ENCODE results near the gene FMNL2. TPM values are rescaled to one million over a fixed set of nuclear protein-coding genes. Genes with fewer than 3 reads are reported as not detected.

The FMNL2 gene
- total and polyA plus RNA-seq, 8 donors, result 7.8 to 100.0 (median 36.5) TPM

GRCh38 chr2:152326710-152327109 is 8.3 kb upstream of the FMNL2 start:
- Histone ChIP-seq H3K4me3 (no peak overlapping the region), H3K36me3 (no peaks in the 10 kb centered on the region), H3K4me1 (no peaks in the 10 kb centered on the region), H3K27ac (no peak overlapping the region), H3K9me3 (no peaks in the 10 kb centered on the region), H3K27me3 (no peaks in the 10 kb centered on the region)
- TF ChIP-seq EP300 (IDR thresholded peaks at IDR 0.05) (no peak), CTCF (IDR thresholded peaks at IDR 0.05) (no peak), POLR2AphosphoS5 (IDR thresholded peaks at IDR 0.05) (no peak), POLR2A (IDR thresholded peaks at IDR 0.05) (no peak)
- WGBS, 5 donors, result 95 to 100% (median 98%) methylated on average over 3 of the region's 3 CpGs
- no peak for DNase-seq
- intact Hi-C loops (cut with DNase I; ENCODE audit: low total_unique reads), result no loop called here

GRCh38 chr2:152328013-152328412 is 7.0 kb upstream of the FMNL2 start:
- Histone ChIP-seq H3K9me3 (no peaks in the 10 kb centered on the region), H3K36me3 (no peaks in the 10 kb centered on the region), H3K4me1 (no peaks in the 10 kb centered on the region), H3K27ac (no peak overlapping the region), H3K27me3 (no peaks in the 10 kb centered on the region), H3K4me3 (no peak overlapping the region)
- WGBS, 5 donors, result 89 to 93% (median 89%) methylated on average over 2 of the region's 2 CpGs
- DNase-seq, result no peak
- TF ChIP-seq CTCF (IDR thresholded peaks at IDR 0.05), result no peak
- no peak for TF ChIP-seq POLR2A (IDR thresholded peaks at IDR 0.05)
- TF ChIP-seq EP300 (IDR thresholded peaks at IDR 0.05), result no peak
- TF ChIP-seq POLR2AphosphoS5 (IDR thresholded peaks at IDR 0.05), result no peak
- intact Hi-C loops (cut with DNase I; ENCODE audit: low total_unique reads), result no loop called here

DNA sequence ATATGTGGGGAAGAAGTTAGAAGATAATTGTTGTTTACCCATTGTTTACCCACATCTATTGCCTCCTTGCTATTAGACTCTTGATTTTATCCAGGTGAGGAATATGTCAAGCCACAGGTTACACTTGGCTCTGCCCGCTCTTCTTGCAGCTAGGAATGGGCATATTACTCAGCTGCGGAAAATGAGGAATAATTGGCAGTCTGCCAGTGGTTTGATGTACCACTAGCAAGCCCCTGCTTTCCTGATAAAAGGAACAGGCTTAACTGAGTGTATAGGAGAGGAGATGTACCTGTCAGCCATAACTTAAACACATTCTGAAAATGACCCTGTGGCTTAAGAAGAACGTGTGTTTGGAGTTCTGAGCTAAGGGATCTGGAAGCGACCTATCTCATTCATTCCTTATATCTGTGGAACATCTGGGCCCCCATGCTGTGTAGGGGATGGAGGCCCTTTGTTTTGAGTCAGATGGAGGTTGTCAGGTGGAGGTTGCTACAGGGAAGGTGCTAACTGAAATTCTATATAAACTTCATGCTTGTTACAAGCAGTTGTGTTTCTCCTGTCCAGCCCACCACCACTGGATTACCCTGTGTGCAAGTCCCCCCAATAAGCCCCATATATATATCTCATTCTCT is 4.6 kb upstream of the FMNL2 start:
- peaks cover 0 to 7% (median 6%) of the 10 kb centered on the region in 4 donors for H3K4me1 ChIP-seq
- H3K4me3 ChIP-seq, result no peak overlapping the region
- H3K36me3 ChIP-seq, result no peaks in the 10 kb centered on the region
- TF ChIP-seq POLR2AphosphoS5 (IDR thresholded peaks at IDR 0.05), result no peak
- TF ChIP-seq POLR2A (IDR thresholded peaks at IDR 0.05), result no peak
- TF ChIP-seq CTCF (IDR thresholded peaks at IDR 0.05), result no peak
- TF ChIP-seq EP300 (IDR thresholded peaks at IDR 0.05), result no peak
- intact Hi-C loops (cut with DNase I; ENCODE audit: low total_unique reads), result loop anchor here (10.0 kb wide), 1 partner anchor 294 kb away; no protein-coding TSS in a partner anchor
- WGBS, 5 donors, result 76 to 83% (median 82%) methylated on average over 4 of the region's 4 CpGs
- no peak for DNase-seq
- no peaks in the 10 kb centered on the region for H3K9me3 ChIP-seq
- no peak overlapping the region for H3K27ac ChIP-seq
- peaks cover 0 to 3% (median 0%) of the 10 kb centered on the region in 3 donors for H3K27me3 ChIP-seq

DNA sequence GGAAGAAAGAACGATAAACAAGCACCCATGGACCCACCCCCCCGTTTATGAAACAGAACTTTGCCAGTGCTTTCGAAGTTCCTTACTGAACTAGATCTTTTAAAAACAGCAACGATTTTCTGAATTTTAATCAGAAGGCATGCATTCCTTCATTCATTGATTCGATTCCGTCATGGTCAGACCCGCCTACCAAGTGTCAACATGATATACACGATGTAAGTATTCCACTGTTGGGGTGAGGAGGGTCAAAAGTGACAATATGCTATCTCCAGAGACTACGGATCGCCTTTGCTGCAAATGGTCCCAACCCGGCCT is 316 bp upstream of the FMNL2 start:
- Histone ChIP-seq H3K4me3 (peak overlapping the region; percentile 82 to 90 (median 88)), H3K36me3 (no peaks in the 10 kb centered on the region), H3K9me3 (no peaks in the 10 kb centered on the region), H3K27me3 (peaks cover 0 to 12% (median 0%) of the 10 kb centered on the region in 3 donors), H3K27ac (peak overlapping the region; percentile 81 to 92 (median 88)), H3K4me1 (peaks cover 11 to 48% (median 21%) of the 10 kb centered on the region in 4 donors)
- intact Hi-C loops (cut with DNase I; ENCODE audit: low total_unique reads), result loop anchor here (10.0 kb wide), 1 partner anchor 290 kb away; no protein-coding TSS in a partner anchor
- no peak for TF ChIP-seq EP300 (IDR thresholded peaks at IDR 0.05)
- TF ChIP-seq CTCF (IDR thresholded peaks at IDR 0.05), result no peak
- TF ChIP-seq POLR2A (IDR thresholded peaks at IDR 0.05), result no peak
- no peak for TF ChIP-seq POLR2AphosphoS5 (IDR thresholded peaks at IDR 0.05)
- 3 to 5% (median 4%) methylated on average over 11 of the region's 11 CpGs for WGBS, 5 donors
- DNase-seq, result no peak

Measured in stomach (tissue), 9 donors.